Astrocyte of the cerebellum (primary cell): ENCODE data around the gene ATP6V1A.
A peak's percentile ranks its signal among the peaks of the same experiment; 100 is the strongest.

Experiments used
- DNase-seq: peaks from one replicate; pipeline ENCODE4 v3.0.0-alpha.2; 2011; ENCODE audit warnings: low read depth
- H3K4me3 ChIP-seq: 2 replicates; pipeline ENCODE4 v1.5.1; 2011; ENCODE audit warnings: mild to moderate bottlenecking, low read depth, low read length, moderate library complexity
- CTCF ChIP-seq: IDR thresholded peaks from 2 replicates; pipeline ENCODE4 v1.5.1; 2012; ENCODE audit warnings: low read length, low read depth, moderate library complexity, mild to moderate bottlenecking; ENCODE audit errors: missing control alignments
- in situ Hi-C: cut with HindIII; loops from 2 replicates; pipeline ENCODE4 v1.10.0; 2017; ENCODE audit warnings: low sequenced_read_pairs

Gene ATP6V1A

GRCh38 chr3:113775516-113775915 is 28.7 kb downstream of the ATP6V1A start:
- no peak for TF ChIP-seq CTCF
- no peak for DNase-seq
- in situ Hi-C loops = no loop called here
- H3K4me3 ChIP-seq = no peak overlapping the region

GRCh38 chr3:113776564-113776963 is 29.7 kb downstream of the ATP6V1A start:
- no peak for DNase-seq
- no peak overlapping the region for H3K4me3 ChIP-seq
- in situ Hi-C loops = no loop called here
- no peak for TF ChIP-seq CTCF

GRCh38 chr3:113783463-113783862 is 36.6 kb downstream of the ATP6V1A start:
- in situ Hi-C loops = no loop called here
- no peak overlapping the region for H3K4me3 ChIP-seq
- DNase-seq = peak; percentile 96
- TF ChIP-seq CTCF = no peak

- TF ChIP-seq CTCF = no peak
- H3K4me3 ChIP-seq = no peak overlapping the region
- no peak for DNase-seq
- in situ Hi-C loops = no loop called here
Measured at GRCh38 chr3:113783980-113784379, 37.1 kb downstream of the ATP6V1A start.

GRCh38 chr3:113791381-113791780 is 44.5 kb downstream of the ATP6V1A start:
- in situ Hi-C loops = no loop called here
- H3K4me3 ChIP-seq = no peak overlapping the region
- DNase-seq = no peak
- TF ChIP-seq CTCF = no peak

GRCh38 chr3:113794526-113794925 is 47.7 kb downstream of the ATP6V1A start:
- no peak for TF ChIP-seq CTCF
- H3K4me3 ChIP-seq = no peak overlapping the region
- in situ Hi-C loops = no loop called here
- no peak for DNase-seq

GRCh38 chr3:113795693-113796092 is 48.9 kb downstream of the ATP6V1A start:
- DNase-seq = no peak

More at GRCh38 chr3:113795693-113796092, 48.9 kb downstream of the ATP6V1A start:
- H3K4me3 ChIP-seq = no peak overlapping the region
- TF ChIP-seq CTCF = peak; percentile 13
- in situ Hi-C loops = no loop called here
